ACC112 (cell line): Measurements from ENCODE around the gene IGF2BP2.

ENCODE experiments used
- H2AFZ ChIP-seq: fragments of 200-600 bp; sonication (generic); one replicate; pipeline ENCODE4 v1.6.0; 2017; ENCODE audit warnings: antibody characterized with exemption, low read length; ENCODE audit not compliant: unreplicated experiment
- H3K27ac ChIP-seq: fragments of 200-600 bp; sonication (generic); 2 replicates; pipeline ENCODE4 v1.5.1; 2014; ENCODE audit warnings: low read depth, mild to moderate bottlenecking, antibody characterized with exemption, low read length, moderate library complexity
- H3K27me3 ChIP-seq: fragments of 200-600 bp; sonication (generic); 2 replicates; pipeline ENCODE4 v1.6.1; 2014; ENCODE audit warnings: mild to moderate bottlenecking, antibody characterized with exemption, low read length, moderate library complexity, mixed read lengths; ENCODE audit not compliant: insufficient read depth
- H3K36me3 ChIP-seq: fragments of 200-600 bp; sonication (generic); 2 replicates; pipeline ENCODE4 v1.6.1; 2016; ENCODE audit warnings: mild to moderate bottlenecking, antibody characterized with exemption, low read length, moderate library complexity, mixed read lengths; ENCODE audit not compliant: insufficient read depth
- H3K4me1 ChIP-seq: fragments of 200-600 bp; sonication (generic); one replicate; pipeline ENCODE4 v1.6.1; 2016; ENCODE audit warnings: low read length, mixed read lengths; ENCODE audit not compliant: insufficient read depth, unreplicated experiment, control insufficient read depth
- H3K4me3 ChIP-seq: fragments of 200-600 bp; sonication (generic); 2 replicates; pipeline ENCODE4 v1.5.1; 2014; ENCODE audit warnings: mild to moderate bottlenecking, low read depth, low read length
- H3K79me2 ChIP-seq: fragments of 200-600 bp; sonication (generic); one replicate; pipeline ENCODE4 v1.6.0; 2016; ENCODE audit warnings: low read length; ENCODE audit not compliant: control insufficient read depth, unreplicated experiment, insufficient read depth

The IGF2BP2 gene

GRCh38 chr3:185632996-185633395 is 191.8 kb downstream of the IGF2BP2 start:
- Histone ChIP-seq H3K36me3 (no peaks in the 10 kb centered on the region; the same call in 1 of the 2 replicates), H3K4me3 (no peak overlapping the region), H2AFZ (no peak overlapping the region), H3K27me3 (no peaks in the 10 kb centered on the region), H3K79me2 (no peaks in the 10 kb centered on the region), H3K27ac (no peak overlapping the region), H3K4me1 (peaks cover 29% of the 10 kb centered on the region)

DNA sequence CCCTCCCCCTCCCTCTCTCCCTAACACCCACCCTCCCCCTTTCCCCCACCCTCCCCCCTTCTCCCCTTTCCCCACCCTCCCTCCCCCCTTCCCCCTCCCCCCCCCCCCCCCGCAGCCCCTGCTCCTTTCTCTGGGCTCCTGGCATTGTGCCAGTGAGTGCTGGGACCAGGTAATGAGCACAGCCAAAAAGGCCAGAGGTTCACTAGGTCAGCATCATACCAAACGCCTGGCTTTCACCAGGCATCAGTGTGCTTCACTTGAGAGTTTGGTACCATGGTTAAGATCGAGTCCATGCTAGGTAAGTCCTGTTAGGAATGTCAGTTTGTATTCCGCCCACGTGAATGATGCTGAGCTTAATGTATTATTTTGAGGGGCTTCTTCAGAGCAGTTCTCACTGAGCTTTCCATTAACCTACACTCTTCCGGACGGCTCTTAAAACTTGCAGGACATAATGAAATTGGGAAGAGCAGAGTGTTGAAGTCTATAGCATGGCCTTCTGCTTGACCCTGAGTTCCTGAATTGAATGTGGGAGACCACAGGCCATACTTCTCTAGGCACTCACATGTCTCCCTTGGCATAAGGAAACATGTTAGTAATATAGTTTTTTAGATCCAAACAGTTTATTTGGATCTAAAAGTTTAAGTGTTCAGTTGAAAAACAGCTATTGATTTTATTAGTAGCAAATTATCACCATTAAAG is 193.2 kb downstream of the IGF2BP2 start:
- no peak overlapping the region for H3K4me3 ChIP-seq
- H3K27ac ChIP-seq = peak overlapping the region; percentile 23; the same call in 1 of the 2 replicates
- H2AFZ ChIP-seq = no peak overlapping the region
- no peaks in the 10 kb centered on the region; the same call in 1 of the 2 replicates for H3K36me3 ChIP-seq
- no peaks in the 10 kb centered on the region for H3K79me2 ChIP-seq
- H3K27me3 ChIP-seq = no peaks in the 10 kb centered on the region
- peaks cover 29% of the 10 kb centered on the region for H3K4me1 ChIP-seq

DNA sequence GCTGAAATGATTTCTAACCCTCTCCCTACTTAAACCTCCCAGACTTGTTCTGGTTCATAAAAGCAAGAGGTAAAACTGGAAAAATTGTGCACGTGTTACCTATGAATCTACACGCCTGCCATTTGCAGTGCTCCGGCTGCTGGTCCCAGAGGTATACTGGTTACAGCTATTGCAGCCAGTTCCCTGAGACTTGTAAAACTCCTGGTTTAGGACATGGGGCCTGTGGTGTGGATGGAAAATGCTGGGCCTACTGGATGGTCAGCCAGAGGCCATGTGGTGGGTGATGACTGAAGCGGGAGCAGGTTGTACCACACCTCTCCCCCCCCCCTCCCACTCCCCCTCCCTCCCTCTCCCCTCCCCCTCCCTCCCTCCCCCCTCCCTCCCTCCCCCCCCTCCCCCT is 193.7 kb downstream of the IGF2BP2 start:
- Histone ChIP-seq H3K27me3 (no peaks in the 10 kb centered on the region), H2AFZ (no peak overlapping the region), H3K4me1 (peaks cover 29% of the 10 kb centered on the region), H3K36me3 (no peaks in the 10 kb centered on the region; the same call in 1 of the 2 replicates), H3K27ac (peak overlapping the region; percentile 74), H3K79me2 (no peaks in the 10 kb centered on the region), H3K4me3 (no peak overlapping the region)

GRCh38 chr3:185630182-185630622 is 194.6 kb downstream of the IGF2BP2 start:
- Histone ChIP-seq H3K36me3 (peaks cover 7% of the 10 kb centered on the region), H2AFZ (no peak overlapping the region), H3K79me2 (no peaks in the 10 kb centered on the region), H3K27me3 (no peaks in the 10 kb centered on the region), H3K4me3 (peak overlapping the region; percentile 3; the same call in 1 of the 2 replicates), H3K4me1 (peaks cover 26% of the 10 kb centered on the region), H3K27ac (peak overlapping the region; percentile 74)

GRCh38 chr3:185629554-185630181 is 195.2 kb downstream of the IGF2BP2 start:
- Histone ChIP-seq H3K4me1 (peaks cover 24% of the 10 kb centered on the region), H2AFZ (no peak overlapping the region), H3K4me3 (peak overlapping the region; percentile 3), H3K36me3 (peaks cover 7% of the 10 kb centered on the region), H3K27me3 (no peaks in the 10 kb centered on the region), H3K27ac (peak overlapping the region; percentile 74), H3K79me2 (no peaks in the 10 kb centered on the region)

- Histone ChIP-seq H3K79me2 (no peaks in the 10 kb centered on the region), H3K36me3 (peaks cover 18% of the 10 kb centered on the region), H3K27me3 (no peaks in the 10 kb centered on the region), H3K4me3 (no peak overlapping the region), H3K4me1 (peaks cover 16% of the 10 kb centered on the region), H3K27ac (no peak overlapping the region), H2AFZ (no peak overlapping the region)
Observed at GRCh38 chr3:185625784-185626183, 199.1 kb downstream of the IGF2BP2 start.

- no peak overlapping the region for H2AFZ ChIP-seq
- peaks cover 18% of the 10 kb centered on the region for H3K36me3 ChIP-seq
- H3K79me2 ChIP-seq = no peaks in the 10 kb centered on the region
- H3K27me3 ChIP-seq = no peaks in the 10 kb centered on the region
- no peak overlapping the region for H3K27ac ChIP-seq
- no peaks in the 10 kb centered on the region for H3K4me1 ChIP-seq
- no peak overlapping the region for H3K4me3 ChIP-seq
Observed at GRCh38 chr3:185623939-185624665, 200.7 kb downstream of the IGF2BP2 start.

GRCh38 chr3:185613016-185613415 is 211.8 kb downstream of the IGF2BP2 start:
- peaks cover 27% of the 10 kb centered on the region for H3K36me3 ChIP-seq
- no peaks in the 10 kb centered on the region for H3K79me2 ChIP-seq
- H3K4me3 ChIP-seq = no peak overlapping the region
- no peaks in the 10 kb centered on the region for H3K27me3 ChIP-seq
- no peak overlapping the region for H2AFZ ChIP-seq
- H3K4me1 ChIP-seq = no peaks in the 10 kb centered on the region
- no peak overlapping the region for H3K27ac ChIP-seq

- Histone ChIP-seq H3K4me1 (no peaks in the 10 kb centered on the region), H3K27me3 (no peaks in the 10 kb centered on the region), H3K27ac (no peak overlapping the region), H3K79me2 (no peaks in the 10 kb centered on the region), H3K36me3 (peaks cover 16% of the 10 kb centered on the region), H3K4me3 (no peak overlapping the region), H2AFZ (no peak overlapping the region)
Observed at GRCh38 chr3:185606196-185606595, 218.6 kb downstream of the IGF2BP2 start.

DNA sequence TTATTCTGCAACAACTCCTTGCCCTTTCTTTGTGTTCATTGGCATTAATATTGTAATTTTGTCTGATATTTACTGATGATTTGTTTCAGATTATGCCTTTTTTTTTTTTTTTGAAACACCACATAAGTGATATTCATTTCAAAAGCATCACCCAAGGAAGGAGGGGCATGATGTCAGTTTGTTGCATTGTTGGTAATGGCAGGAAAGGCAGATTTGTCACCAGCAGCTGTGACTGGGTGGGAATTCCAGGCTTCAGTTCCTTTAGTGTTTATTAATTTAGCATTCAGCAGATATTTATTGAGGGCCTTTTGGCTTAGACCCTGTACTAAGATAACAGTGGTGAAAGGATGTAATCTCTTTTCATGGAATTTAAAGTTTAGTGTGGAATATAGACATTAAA is 219.3 kb downstream of the IGF2BP2 start:
- H3K27ac ChIP-seq = no peak overlapping the region
- no peak overlapping the region for H3K4me3 ChIP-seq
- H3K36me3 ChIP-seq = peaks cover 18% of the 10 kb centered on the region
- no peaks in the 10 kb centered on the region for H3K4me1 ChIP-seq
- H3K27me3 ChIP-seq = no peaks in the 10 kb centered on the region
- no peaks in the 10 kb centered on the region for H3K79me2 ChIP-seq
- H2AFZ ChIP-seq = no peak overlapping the region
